Mesodermal cell (in vitro differentiated cells): ENCODE results near the gene MMP20.
A peak's percentile ranks its signal among the peaks of the same experiment; 100 is the strongest.

Experiments used
- H3K27ac ChIP-seq: 2 replicates; pipeline ENCODE4 v1.7.0; 2013; ENCODE audit warnings: mild to moderate bottlenecking, low read depth, low read length, moderate library complexity; ENCODE audit not compliant: severe bottlenecking
- H3K36me3 ChIP-seq: 2 replicates; pipeline ENCODE4 v1.7.1; 2013; ENCODE audit warnings: mild to moderate bottlenecking, low read length, moderate library complexity; ENCODE audit not compliant: control insufficient read depth, insufficient read depth
- H3K4me1 ChIP-seq: one replicate; pipeline ENCODE4 v1.7.1; 2013; ENCODE audit warnings: mild to moderate bottlenecking, low read length; ENCODE audit not compliant: insufficient read depth, control insufficient read depth, poor library complexity, severe bottlenecking
- H3K4me3 ChIP-seq: 2 replicates; pipeline ENCODE4 v1.7.0; 2013; ENCODE audit warnings: low read length, control low read depth, mild to moderate bottlenecking; ENCODE audit not compliant: insufficient read depth, poor library complexity, severe bottlenecking; ENCODE audit errors: extremely low read depth
- H3K9me3 ChIP-seq: 2 replicates; pipeline ENCODE4 v1.7.1; 2013; ENCODE audit warnings: mild to moderate bottlenecking, low read length, moderate library complexity; ENCODE audit not compliant: control insufficient read depth
- WGBS, 2 experiments: methylation state at CpG; one replicate each; pipeline ENCODE4 v1.1.5; 2013; ENCODE audit warnings: missing lambda C conversion rate in 2 of 2; ENCODE audit not compliant: insufficient coverage in 2 of 2; 5-methylcytosine and 5-hydroxymethylcytosine counted together

The MMP20 gene

GRCh38 chr11:102560555-102561011 lies 64.5 kb downstream of the MMP20 start:
- Histone ChIP-seq H3K9me3 (no peaks in the 10 kb centered on the region), H3K4me1 (no peaks in the 10 kb centered on the region), H3K27ac (no peak overlapping the region), H3K36me3 (no peaks in the 10 kb centered on the region), H3K4me3 (no peak overlapping the region)
- WGBS, 2 experiments: 70 to 83% methylated on average over 2 of the region's 6 CpGs

DNA sequence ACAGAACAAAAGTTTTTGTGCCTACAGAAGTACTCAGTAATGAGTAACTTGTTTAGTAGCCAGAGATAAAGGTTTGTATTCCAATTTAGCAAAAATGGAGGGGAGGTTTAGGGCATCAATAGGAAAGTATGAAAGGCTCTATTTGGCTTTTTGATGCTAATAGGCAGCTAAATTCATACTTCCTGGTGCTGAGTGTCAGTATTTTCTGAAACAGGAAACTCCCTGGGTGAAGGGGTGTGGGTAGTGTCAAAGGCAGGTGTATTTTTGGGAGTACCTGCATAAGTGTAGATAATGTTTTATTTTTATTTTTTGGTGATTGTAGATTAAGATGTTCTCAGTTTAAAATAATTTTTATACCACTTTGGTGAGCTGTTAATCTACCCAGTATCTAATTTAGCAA lies 65.3 kb downstream of the MMP20 start:
- Histone ChIP-seq H3K27ac (no peak overlapping the region), H3K9me3 (no peaks in the 10 kb centered on the region), H3K36me3 (no peaks in the 10 kb centered on the region), H3K4me3 (no peak overlapping the region), H3K4me1 (no peaks in the 10 kb centered on the region)

GRCh38 chr11:102555091-102555490 lies 70.0 kb downstream of the MMP20 start:
- Histone ChIP-seq H3K4me1 (peaks cover 20% of the 10 kb centered on the region), H3K9me3 (no peaks in the 10 kb centered on the region), H3K27ac (no peak overlapping the region), H3K36me3 (no peaks in the 10 kb centered on the region), H3K4me3 (no peak overlapping the region)
- WGBS, 2 experiments: 100% methylated on average over 3 of the region's 3 CpGs

- H3K36me3 ChIP-seq: no peaks in the 10 kb centered on the region
- H3K9me3 ChIP-seq: no peaks in the 10 kb centered on the region
- WGBS, 2 experiments: 88 to 96% methylated on average over 1 to 4 of the region's 5 CpGs
- H3K27ac ChIP-seq: no peak overlapping the region
- H3K4me1 ChIP-seq: peaks cover 20% of the 10 kb centered on the region
- H3K4me3 ChIP-seq: no peak overlapping the region
Observed at GRCh38 chr11:102553835-102554282, 71.3 kb downstream of the MMP20 start.

- peak overlapping the region; percentile 55 for H3K27ac ChIP-seq
Observed at GRCh38 chr11:102552447-102553194, 72.5 kb downstream of the MMP20 start.

GRCh38 chr11:102552020-102552419 lies 73.1 kb downstream of the MMP20 start:
- peaks cover 20% of the 10 kb centered on the region for H3K4me1 ChIP-seq
- peak overlapping the region; percentile 55 for H3K27ac ChIP-seq
- H3K36me3 ChIP-seq: no peaks in the 10 kb centered on the region
- no peak overlapping the region for H3K4me3 ChIP-seq
- 86 to 100% methylated on average over 1 to 2 of the region's 2 CpGs for WGBS, 2 experiments
- H3K9me3 ChIP-seq: no peaks in the 10 kb centered on the region

More at GRCh38 chr11:102552447-102553194, 72.5 kb downstream of the MMP20 start:
- Histone ChIP-seq H3K36me3 (no peaks in the 10 kb centered on the region), H3K9me3 (no peaks in the 10 kb centered on the region), H3K4me3 (no peak overlapping the region), H3K4me1 (peaks cover 20% of the 10 kb centered on the region)
- WGBS, 2 experiments: 90 to 100% methylated on average over 5 to 6 of the region's 8 CpGs

- Histone ChIP-seq H3K4me1 (peaks cover 20% of the 10 kb centered on the region), H3K4me3 (no peak overlapping the region), H3K36me3 (no peaks in the 10 kb centered on the region), H3K27ac (no peak overlapping the region), H3K9me3 (no peaks in the 10 kb centered on the region)
- WGBS, 2 experiments: 87 to 92% methylated on average over 4 to 6 of the region's 6 CpGs
Observed at GRCh38 chr11:102551169-102551781, 73.9 kb downstream of the MMP20 start.

GRCh38 chr11:102546923-102547471 lies 78.1 kb downstream of the MMP20 start:
- 90 to 95% methylated on average over 3 of the region's 3 CpGs for WGBS, 2 experiments
- H3K4me1 ChIP-seq: peaks cover 9% of the 10 kb centered on the region
- H3K36me3 ChIP-seq: no peaks in the 10 kb centered on the region
- H3K27ac ChIP-seq: no peak overlapping the region
- no peaks in the 10 kb centered on the region for H3K9me3 ChIP-seq
- H3K4me3 ChIP-seq: no peak overlapping the region

- H3K4me1 ChIP-seq: peaks cover 3% of the 10 kb centered on the region
Observed at GRCh38 chr11:102546427-102546826, 78.7 kb downstream of the MMP20 start.

GRCh38 chr11:102545701-102546100 lies 79.4 kb downstream of the MMP20 start:
- 100% methylated on average over 1 to 3 of the region's 4 CpGs for WGBS, 2 experiments
- no peaks in the 10 kb centered on the region for H3K4me1 ChIP-seq
- no peaks in the 10 kb centered on the region for H3K9me3 ChIP-seq
- H3K36me3 ChIP-seq: no peaks in the 10 kb centered on the region
- no peak overlapping the region for H3K27ac ChIP-seq
- no peak overlapping the region for H3K4me3 ChIP-seq

More at GRCh38 chr11:102546427-102546826, 78.7 kb downstream of the MMP20 start:
- H3K4me3 ChIP-seq: no peak overlapping the region
- no peaks in the 10 kb centered on the region for H3K36me3 ChIP-seq
- no peaks in the 10 kb centered on the region for H3K9me3 ChIP-seq
- no CpG with 5 or more reads among the region's 4 CpGs for WGBS, 2 experiments
- H3K27ac ChIP-seq: no peak overlapping the region

- no peak overlapping the region for H3K27ac ChIP-seq
- WGBS, 2 experiments: 80% methylated on average over 1 of the region's 1 CpG; no CpG with 5 or more reads in 1 of the 2 experiments
- H3K36me3 ChIP-seq: no peaks in the 10 kb centered on the region
Observed at GRCh38 chr11:102544594-102544993, 80.5 kb downstream of the MMP20 start.

More at GRCh38 chr11:102544594-102544993, 80.5 kb downstream of the MMP20 start:
- H3K9me3 ChIP-seq: no peaks in the 10 kb centered on the region
- H3K4me1 ChIP-seq: no peaks in the 10 kb centered on the region
- H3K4me3 ChIP-seq: no peak overlapping the region
